Measurements from ENCODE around the gene DBX2. TPM values are rescaled to one million over a fixed set of nuclear protein-coding genes. Genes with fewer than 3 reads are reported as not detected.

The DBX2 gene
- total and polyA plus RNA-seq, 2 experiments from 2014 or later: 0.07 to 0.18 TPM

GRCh38 chr12:45040977-45041376 lies 9.9 kb downstream of the DBX2 start:
- no peak overlapping the region for H3K4me2 ChIP-seq
- Mint-ChIP-seq H3K4me3 (no peak overlapping the region), H3K36me3 (ENCODE audit: low read depth) (no peaks in the 10 kb centered on the region), H3K9me3 (peaks cover 3% of the 10 kb centered on the region; the same call in 1 of the 3 replicates), H3K4me1 (no peaks in the 10 kb centered on the region), H3K27me3 (ENCODE audit: insufficient read depth, low read depth, poor library complexity) (no peaks in the 10 kb centered on the region), H3K27ac (no peak overlapping the region)
- H3F3A ChIP-seq (replicated peaks; ENCODE audit: low read depth): no peaks in the 10 kb centered on the region
- no peaks in the 10 kb centered on the region for H4K20me1 ChIP-seq (replicated peaks; ENCODE audit: insufficient read depth)
- H3K27me3 ChIP-seq (ENCODE audit: insufficient read depth): no peaks in the 10 kb centered on the region
- H3K9me2 ChIP-seq (ENCODE audit: insufficient read depth): no peaks in the 10 kb centered on the region
- DNase-seq (ENCODE audit: low spot score) (no peak), ATAC-seq (no peak)
- H2AFZ ChIP-seq: no peak overlapping the region
- no peaks in the 10 kb centered on the region for H3K4me1 ChIP-seq (ENCODE audit: insufficient read depth)
- TF ChIP-seq STAT1 (IDR thresholded peaks at IDR 0.05; ENCODE audit: unreplicated experiment) (no peak), EZH2 (IDR thresholded peaks at IDR 0.05; ENCODE audit: low read depth, unreplicated experiment) (no peak), CREB1 (CRISPR knock-in tag; IDR thresholded peaks at IDR 0.05; ENCODE audit: low read depth) (no peak), ZNF114 (CRISPR knock-in tag; IDR thresholded peaks at IDR 0.05) (no peak), EZH2phosphoT487 (IDR thresholded peaks at IDR 0.05; ENCODE audit: unreplicated experiment) (no peak), ZNF331 (CRISPR knock-in tag; IDR thresholded peaks at IDR 0.05; ENCODE audit: low read depth) (no peak), JUNB (IDR thresholded peaks at IDR 0.05; ENCODE audit: unreplicated experiment) (no peak)
- TF ChIP-seq, protein P1, sequence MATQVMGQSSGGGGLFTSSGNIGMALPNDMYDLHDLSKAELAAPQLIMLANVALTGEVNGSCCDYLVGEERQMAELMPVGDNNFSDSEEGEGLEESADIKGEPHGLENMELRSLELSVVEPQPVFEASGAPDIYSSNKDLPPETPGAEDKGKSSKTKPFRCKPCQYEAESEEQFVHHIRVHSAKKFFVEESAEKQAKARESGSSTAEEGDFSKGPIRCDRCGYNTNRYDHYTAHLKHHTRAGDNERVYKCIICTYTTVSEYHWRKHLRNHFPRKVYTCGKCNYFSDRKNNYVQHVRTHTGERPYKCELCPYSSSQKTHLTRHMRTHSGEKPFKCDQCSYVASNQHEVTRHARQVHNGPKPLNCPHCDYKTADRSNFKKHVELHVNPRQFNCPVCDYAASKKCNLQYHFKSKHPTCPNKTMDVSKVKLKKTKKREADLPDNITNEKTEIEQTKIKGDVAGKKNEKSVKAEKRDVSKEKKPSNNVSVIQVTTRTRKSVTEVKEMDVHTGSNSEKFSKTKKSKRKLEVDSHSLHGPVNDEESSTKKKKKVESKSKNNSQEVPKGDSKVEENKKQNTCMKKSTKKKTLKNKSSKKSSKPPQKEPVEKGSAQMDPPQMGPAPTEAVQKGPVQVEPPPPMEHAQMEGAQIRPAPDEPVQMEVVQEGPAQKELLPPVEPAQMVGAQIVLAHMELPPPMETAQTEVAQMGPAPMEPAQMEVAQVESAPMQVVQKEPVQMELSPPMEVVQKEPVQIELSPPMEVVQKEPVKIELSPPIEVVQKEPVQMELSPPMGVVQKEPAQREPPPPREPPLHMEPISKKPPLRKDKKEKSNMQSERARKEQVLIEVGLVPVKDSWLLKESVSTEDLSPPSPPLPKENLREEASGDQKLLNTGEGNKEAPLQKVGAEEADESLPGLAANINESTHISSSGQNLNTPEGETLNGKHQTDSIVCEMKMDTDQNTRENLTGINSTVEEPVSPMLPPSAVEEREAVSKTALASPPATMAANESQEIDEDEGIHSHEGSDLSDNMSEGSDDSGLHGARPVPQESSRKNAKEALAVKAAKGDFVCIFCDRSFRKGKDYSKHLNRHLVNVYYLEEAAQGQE (IDR thresholded peaks at IDR 0.05; ENCODE audit: unreplicated experiment): no peak
- TF ChIP-seq, protein P2, sequence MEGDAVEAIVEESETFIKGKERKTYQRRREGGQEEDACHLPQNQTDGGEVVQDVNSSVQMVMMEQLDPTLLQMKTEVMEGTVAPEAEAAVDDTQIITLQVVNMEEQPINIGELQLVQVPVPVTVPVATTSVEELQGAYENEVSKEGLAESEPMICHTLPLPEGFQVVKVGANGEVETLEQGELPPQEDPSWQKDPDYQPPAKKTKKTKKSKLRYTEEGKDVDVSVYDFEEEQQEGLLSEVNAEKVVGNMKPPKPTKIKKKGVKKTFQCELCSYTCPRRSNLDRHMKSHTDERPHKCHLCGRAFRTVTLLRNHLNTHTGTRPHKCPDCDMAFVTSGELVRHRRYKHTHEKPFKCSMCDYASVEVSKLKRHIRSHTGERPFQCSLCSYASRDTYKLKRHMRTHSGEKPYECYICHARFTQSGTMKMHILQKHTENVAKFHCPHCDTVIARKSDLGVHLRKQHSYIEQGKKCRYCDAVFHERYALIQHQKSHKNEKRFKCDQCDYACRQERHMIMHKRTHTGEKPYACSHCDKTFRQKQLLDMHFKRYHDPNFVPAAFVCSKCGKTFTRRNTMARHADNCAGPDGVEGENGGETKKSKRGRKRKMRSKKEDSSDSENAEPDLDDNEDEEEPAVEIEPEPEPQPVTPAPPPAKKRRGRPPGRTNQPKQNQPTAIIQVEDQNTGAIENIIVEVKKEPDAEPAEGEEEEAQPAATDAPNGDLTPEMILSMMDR (conservative IDR thresholded peaks at IDR 0.05; ENCODE audit: low read depth in 2 of 2): no peak
- no peak overlapping the region for H3K4me3 ChIP-seq
- H3K79me2 ChIP-seq (replicated peaks; ENCODE audit: insufficient read depth): no peaks in the 10 kb centered on the region
- no peaks in the 10 kb centered on the region; the same call in 1 of the 2 replicates for H3K36me3 ChIP-seq (ENCODE audit: insufficient read depth)
- H3K27ac ChIP-seq (ENCODE audit: low read depth): no peak overlapping the region

- no peak overlapping the region for H3K27ac Mint-ChIP-seq
- Histone ChIP-seq H2AFZ (no peak overlapping the region), H3K4me2 (no peak overlapping the region), H3K36me3 (ENCODE audit: insufficient read depth) (no peaks in the 10 kb centered on the region; the same call in 1 of the 2 replicates), H3F3A (replicated peaks; ENCODE audit: low read depth) (no peaks in the 10 kb centered on the region), H3K4me1 (ENCODE audit: insufficient read depth) (no peaks in the 10 kb centered on the region), H3K79me2 (replicated peaks; ENCODE audit: insufficient read depth) (no peaks in the 10 kb centered on the region), H3K9me2 (ENCODE audit: insufficient read depth) (no peaks in the 10 kb centered on the region), H3K27ac (ENCODE audit: low read depth) (no peak overlapping the region), H4K20me1 (replicated peaks; ENCODE audit: insufficient read depth) (no peaks in the 10 kb centered on the region), H3K4me3 (no peak overlapping the region), H3K27me3 (ENCODE audit: insufficient read depth) (no peaks in the 10 kb centered on the region)
- no peaks in the 10 kb centered on the region for H3K27me3 Mint-ChIP-seq (ENCODE audit: insufficient read depth, low read depth, poor library complexity)
- H3K36me3 Mint-ChIP-seq (ENCODE audit: low read depth): no peaks in the 10 kb centered on the region
- DNase-seq (ENCODE audit: low spot score): no peak
- H3K4me1 Mint-ChIP-seq: peaks cover 7% of the 10 kb centered on the region
- H3K4me3 Mint-ChIP-seq: no peak overlapping the region
- peaks cover 3% of the 10 kb centered on the region; the same call in 1 of the 3 replicates for H3K9me3 Mint-ChIP-seq
- ATAC-seq: no peak
- TF ChIP-seq ZNF331 (CRISPR knock-in tag; IDR thresholded peaks at IDR 0.05; ENCODE audit: low read depth) (no peak), STAT1 (IDR thresholded peaks at IDR 0.05; ENCODE audit: unreplicated experiment) (no peak), CREB1 (CRISPR knock-in tag; IDR thresholded peaks at IDR 0.05; ENCODE audit: low read depth) (no peak)
- TF ChIP-seq, protein P3, sequence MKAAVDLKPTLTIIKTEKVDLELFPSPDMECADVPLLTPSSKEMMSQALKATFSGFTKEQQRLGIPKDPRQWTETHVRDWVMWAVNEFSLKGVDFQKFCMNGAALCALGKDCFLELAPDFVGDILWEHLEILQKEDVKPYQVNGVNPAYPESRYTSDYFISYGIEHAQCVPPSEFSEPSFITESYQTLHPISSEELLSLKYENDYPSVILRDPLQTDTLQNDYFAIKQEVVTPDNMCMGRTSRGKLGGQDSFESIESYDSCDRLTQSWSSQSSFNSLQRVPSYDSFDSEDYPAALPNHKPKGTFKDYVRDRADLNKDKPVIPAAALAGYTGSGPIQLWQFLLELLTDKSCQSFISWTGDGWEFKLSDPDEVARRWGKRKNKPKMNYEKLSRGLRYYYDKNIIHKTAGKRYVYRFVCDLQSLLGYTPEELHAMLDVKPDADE (IDR thresholded peaks at IDR 0.05): no peak
Observed at GRCh38 chr12:45039757-45040156, 11.1 kb downstream of the DBX2 start.
